ENCODE measurements around the gene CDK1.
A peak's percentile ranks its signal among the peaks of the same experiment; 100 is the strongest.
"Not testable (repeated sequence)": the region's sequence is repeated elsewhere in the genome, so short reads cannot be mapped to it uniquely, and the experiment has no call there.

Gene CDK1

GRCh38 chr10:60816628-60817397 lies 38.5 kb downstream of the CDK1 start:
- peak in 1 of 3 experiments; percentile 20 for DNase-seq (ENCODE audit: low read depth in 3 of 3)

GRCh38 chr10:60817398-60817805 lies 39.1 kb downstream of the CDK1 start:
- no peak for DNase-seq (ENCODE audit: low read depth in 3 of 3)

- DNase-seq (ENCODE audit: low read depth in 3 of 3) = no peak
These were observed 40.0 kb downstream of the CDK1 start for GRCh38 chr10:60818134-60818770.

DNA sequence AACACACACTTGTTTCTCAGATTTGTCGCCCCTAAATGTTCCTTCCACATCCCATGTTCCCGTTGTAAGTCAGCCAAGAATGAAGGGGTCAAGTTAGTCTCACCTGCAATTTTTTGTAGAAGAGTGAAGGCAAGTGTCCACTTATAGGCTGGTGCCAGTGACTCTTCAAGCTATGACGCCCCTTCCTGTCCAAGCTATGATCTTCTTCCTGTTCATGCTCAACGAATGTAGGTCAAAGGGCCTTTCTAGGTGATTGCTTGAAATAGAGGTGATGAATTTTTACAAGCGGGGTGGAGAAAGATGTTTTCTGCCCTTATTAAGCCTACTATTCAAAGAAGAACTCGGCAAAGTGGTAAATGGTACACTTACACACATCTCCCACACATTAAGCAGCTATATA lies 41.0 kb downstream of the CDK1 start:
- no peak for DNase-seq (ENCODE audit: low read depth in 3 of 3)

GRCh38 chr10:60820093-60820754 lies 41.9 kb downstream of the CDK1 start:
- no peak for DNase-seq (ENCODE audit: low read depth in 3 of 3)

DNA sequence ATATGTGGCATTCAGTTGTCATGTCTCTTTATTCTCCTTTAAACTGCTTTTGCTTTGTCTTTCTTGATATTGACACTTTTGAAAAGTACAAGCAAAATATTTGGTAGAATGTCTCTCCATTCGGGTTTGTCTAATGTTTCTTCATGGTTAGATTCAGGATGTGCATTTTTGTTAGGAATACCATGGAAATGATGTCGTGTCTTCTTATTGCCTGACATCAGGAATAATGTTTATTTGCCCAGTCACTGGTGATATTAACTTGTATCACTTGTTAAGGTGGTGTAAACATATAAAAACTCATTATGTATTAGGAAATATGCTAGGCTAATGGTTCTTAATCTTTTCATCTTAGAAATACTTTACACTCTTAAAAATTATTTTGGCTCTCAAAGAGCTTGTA lies 43.4 kb downstream of the CDK1 start:
- no peak for DNase-seq (ENCODE audit: low read depth in 3 of 3)

- no peak for DNase-seq (ENCODE audit: low read depth in 3 of 3)
These were observed 44.5 kb downstream of the CDK1 start for GRCh38 chr10:60822809-60823208.

GRCh38 chr10:60823324-60823723 lies 45.0 kb downstream of the CDK1 start:
- no peak for DNase-seq (ENCODE audit: low read depth in 3 of 3)

DNA sequence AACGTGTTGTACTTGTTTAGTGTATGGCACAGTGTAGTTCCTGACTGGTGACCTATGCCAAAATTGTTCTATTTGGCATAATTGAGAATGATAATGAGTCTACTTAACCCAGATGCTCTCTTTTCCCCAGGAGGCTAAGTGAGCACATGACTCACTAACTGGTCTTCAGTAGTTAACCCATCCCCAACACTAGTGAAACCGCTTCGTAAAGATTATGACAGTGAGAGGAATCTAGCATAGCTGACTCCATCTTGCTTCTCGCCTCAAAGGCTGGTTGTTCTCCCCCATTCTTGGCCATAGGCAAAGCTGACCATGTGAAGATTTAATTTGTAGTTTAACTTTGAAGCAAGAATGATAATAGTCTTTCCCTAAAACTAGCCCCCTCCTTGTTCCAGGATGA lies 47.2 kb downstream of the CDK1 start:
- no peak for DNase-seq (ENCODE audit: low read depth in 3 of 3)

DNA sequence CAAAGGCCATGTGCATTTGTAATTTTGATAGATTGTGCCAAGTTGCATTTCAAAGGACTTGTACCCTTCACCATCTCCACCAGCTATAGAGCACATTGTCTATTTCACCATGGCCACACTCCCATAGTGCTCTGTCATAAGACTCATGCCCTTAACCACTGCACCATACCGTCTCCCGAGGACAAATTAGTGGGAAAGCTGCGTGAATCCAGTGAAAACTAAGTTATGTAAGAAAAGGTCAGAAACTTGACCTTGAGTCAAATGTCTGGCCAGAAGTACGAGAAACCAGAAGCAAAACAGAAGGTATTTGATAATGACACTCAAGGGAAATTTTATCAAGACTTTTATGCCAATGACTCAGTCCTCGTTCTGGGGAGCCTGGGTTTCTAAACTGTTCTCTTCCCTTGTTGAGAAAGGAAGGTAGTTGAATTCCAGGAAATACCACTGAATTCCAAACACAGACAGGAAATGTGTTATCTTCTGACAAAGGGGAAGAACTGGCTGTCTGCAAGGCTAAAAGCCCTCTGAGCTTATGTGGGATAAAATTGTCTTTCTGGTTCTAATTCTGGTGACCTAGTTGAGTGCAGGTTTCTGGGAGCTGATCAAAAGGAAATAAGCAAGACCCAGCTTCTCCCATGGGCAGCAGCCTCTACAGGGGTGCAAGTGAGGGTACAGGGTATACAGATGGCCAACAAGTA lies 49.7 kb downstream of the CDK1 start:
- no peak for DNase-seq (ENCODE audit: low read depth in 3 of 3)

GRCh38 chr10:60828489-60828852 lies 50.2 kb downstream of the CDK1 start:
- no peak for DNase-seq (ENCODE audit: low read depth in 3 of 3)

DNA sequence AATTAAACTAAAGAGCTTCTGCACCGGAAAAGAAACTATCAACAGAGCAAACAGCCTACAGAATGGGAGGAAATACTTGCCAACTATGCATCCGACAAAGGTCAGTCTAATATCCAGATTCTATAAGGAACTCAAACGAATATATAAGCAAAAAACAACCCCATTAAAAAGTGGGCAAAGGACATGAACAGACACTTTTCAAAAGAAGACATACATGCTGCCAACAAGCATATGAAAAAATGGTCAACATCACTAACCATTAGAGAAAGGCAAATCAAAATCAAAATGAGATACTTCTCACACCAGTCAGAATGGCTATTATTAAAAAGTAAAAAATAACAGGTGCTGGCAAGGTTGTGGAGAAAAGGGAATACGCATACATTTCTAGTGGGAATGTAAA lies 53.9 kb downstream of the CDK1 start:
- not testable (repeated sequence) for DNase-seq (ENCODE audit: low read depth in 3 of 3)

DNA sequence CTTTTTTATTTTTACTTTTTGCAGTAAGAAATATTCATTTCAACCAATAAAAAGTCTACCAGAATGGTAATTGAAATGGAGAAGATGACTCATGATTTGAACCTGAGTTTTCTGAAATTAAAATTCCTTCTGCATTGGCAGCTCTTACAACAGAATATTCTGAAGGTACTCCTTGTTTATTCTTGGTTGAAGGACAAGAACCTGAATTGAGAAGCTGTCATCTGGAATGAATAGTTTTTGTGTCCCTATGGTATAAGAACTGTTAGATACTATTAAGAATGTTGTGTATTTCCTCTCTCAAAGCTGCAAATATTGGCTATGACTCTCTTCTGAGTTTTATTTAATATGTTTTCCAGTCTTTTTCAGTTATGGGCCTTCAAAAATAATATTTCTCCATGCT lies 56.1 kb downstream of the CDK1 start:
- no peak for DNase-seq (ENCODE audit: low read depth in 3 of 3)

GRCh38 chr10:60835049-60835448 lies 56.8 kb downstream of the CDK1 start:
- no peak for DNase-seq (ENCODE audit: low read depth in 3 of 3)

GRCh38 chr10:60841227-60841626 lies 62.9 kb downstream of the CDK1 start:
- DNase-seq (ENCODE audit: low read depth in 3 of 3) = not testable (repeated sequence)

DNA sequence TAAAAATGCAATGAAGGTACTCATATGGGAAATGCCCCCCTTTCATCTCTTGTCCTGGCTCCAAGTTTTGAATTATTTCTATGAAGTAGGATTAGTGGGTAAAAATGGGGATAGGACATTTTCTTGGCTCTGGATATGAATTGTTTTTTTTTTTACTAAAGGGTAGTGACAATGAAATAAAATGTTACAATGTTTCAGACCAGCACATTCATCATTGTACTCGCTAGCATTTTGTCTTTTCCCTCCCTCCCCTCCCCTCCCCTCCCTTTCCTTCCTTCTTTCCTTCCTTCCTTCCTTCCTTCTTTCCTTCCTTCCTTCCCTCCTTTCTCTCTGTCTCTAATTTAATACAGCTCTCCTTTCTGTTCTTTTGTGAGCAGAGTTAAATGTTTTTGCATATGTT lies 64.4 kb downstream of the CDK1 start:
- no peak for DNase-seq (ENCODE audit: low read depth in 3 of 3)

All from stimulated activated CD4-positive, alpha-beta T cell treated with anti-CD3 and anti-CD28 coated beads, TNF-alpha, amount 100 ng/mL, for 24 hours (primary cell).